NCI-H2196 treated with DMSO at 0.1 percent for 48 hours (cell line): Measurements from ENCODE around the gene PRPSAP2.
"Not testable (repeated sequence)": the region's sequence is repeated elsewhere in the genome, so short reads cannot be mapped to it uniquely, and the experiment has no call there.

Source experiments
- DNase-seq: peaks from one replicate; lab custom pipeline; 2025; ENCODE audit not compliant: unreplicated experiment; lab: John Stamatoyannopoulos, UW

The PRPSAP2 gene

GRCh38 chr17:18937981-18938691, 80.2 kb downstream of the PRPSAP2 start:
- no peak for DNase-seq

DNA sequence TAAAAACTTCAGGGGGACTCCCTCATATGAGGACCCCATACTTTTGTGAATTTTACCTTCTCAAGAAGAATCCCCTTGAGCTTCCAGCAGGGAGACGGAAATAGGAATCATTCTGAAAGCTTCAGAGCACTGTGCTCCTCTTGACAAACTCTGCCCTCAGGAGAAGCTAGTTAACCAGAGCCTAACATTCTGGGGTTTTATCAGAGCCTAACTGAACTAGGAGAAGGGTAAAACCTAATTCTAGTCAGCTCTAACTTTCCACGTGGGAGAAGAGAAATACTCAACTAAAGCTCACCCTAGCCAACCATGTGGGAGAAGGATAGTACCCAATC, 80.7 kb downstream of the PRPSAP2 start:
- DNase-seq, result no peak

- no peak for DNase-seq
Observed at GRCh38 chr17:18944646-18945045, 86.7 kb downstream of the PRPSAP2 start.

DNA sequence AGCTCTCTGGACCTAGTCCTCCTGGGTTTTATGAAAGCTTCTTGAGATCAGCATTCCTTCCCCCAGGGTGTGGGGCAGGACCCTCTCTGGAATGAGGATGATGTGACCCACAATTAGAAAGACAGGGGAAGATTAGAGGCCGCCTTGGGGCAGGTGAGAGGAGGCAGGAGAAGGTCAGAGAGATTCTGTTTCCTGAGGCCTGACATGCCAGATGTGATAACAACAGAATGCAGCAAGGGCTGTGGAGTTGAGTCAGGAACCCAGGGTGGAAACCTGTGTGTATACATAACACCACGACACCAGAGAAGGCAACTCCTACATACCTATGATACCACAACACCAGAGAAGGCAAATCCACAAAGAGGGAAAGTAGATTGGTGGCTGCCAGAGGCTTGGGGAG, 88.6 kb downstream of the PRPSAP2 start:
- DNase-seq, result no peak

- DNase-seq, result no peak
Observed at GRCh38 chr17:18947866-18948265, 89.9 kb downstream of the PRPSAP2 start.

DNA sequence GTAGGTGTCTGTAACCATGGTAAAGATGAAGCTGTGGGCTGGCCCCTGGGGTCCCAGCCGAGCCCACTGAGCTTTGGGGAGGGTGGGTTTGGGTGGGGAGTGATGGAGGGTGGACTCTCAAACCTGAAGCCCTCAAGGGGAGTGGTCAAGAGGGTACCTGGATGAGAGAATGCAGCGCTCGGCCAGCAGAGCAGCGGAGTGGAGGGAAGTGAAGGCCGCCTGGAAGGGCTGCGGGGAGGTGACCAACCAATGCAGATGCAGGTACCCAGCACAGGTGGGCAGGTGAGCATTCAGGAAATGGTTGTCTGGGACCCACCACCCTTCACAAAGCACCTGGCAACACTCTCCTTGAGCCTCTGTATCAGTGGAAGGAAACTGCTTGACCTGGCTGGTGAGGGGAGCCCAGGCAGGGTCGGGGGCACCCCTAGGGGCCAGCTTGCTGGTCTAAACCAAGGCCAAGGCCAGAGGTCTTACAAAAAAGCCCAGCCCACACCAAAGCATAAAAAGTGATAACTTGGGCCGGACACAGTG, 90.6 kb downstream of the PRPSAP2 start:
- no peak for DNase-seq

DNA sequence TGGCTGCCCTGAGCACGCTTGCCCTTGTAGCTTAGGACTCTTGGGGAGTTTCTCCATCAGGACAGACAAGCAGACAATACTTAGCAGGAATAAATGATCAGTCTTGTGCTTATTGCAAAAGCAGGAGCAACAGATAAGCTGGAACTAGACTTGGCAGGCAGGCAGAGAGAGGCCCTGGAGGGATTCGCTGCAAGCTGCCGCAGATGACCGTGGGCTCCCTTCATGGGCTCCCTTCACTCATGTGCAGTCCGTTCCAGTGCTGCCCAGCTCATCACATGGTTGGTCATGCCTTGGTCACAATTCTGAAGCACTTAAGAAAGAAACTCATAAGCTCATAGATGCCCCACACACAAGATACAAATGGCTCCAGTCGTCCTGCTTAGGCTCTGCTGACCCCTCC, 91.6 kb downstream of the PRPSAP2 start:
- no peak for DNase-seq

GRCh38 chr17:18950346-18950745, 92.4 kb downstream of the PRPSAP2 start:
- no peak for DNase-seq

DNA sequence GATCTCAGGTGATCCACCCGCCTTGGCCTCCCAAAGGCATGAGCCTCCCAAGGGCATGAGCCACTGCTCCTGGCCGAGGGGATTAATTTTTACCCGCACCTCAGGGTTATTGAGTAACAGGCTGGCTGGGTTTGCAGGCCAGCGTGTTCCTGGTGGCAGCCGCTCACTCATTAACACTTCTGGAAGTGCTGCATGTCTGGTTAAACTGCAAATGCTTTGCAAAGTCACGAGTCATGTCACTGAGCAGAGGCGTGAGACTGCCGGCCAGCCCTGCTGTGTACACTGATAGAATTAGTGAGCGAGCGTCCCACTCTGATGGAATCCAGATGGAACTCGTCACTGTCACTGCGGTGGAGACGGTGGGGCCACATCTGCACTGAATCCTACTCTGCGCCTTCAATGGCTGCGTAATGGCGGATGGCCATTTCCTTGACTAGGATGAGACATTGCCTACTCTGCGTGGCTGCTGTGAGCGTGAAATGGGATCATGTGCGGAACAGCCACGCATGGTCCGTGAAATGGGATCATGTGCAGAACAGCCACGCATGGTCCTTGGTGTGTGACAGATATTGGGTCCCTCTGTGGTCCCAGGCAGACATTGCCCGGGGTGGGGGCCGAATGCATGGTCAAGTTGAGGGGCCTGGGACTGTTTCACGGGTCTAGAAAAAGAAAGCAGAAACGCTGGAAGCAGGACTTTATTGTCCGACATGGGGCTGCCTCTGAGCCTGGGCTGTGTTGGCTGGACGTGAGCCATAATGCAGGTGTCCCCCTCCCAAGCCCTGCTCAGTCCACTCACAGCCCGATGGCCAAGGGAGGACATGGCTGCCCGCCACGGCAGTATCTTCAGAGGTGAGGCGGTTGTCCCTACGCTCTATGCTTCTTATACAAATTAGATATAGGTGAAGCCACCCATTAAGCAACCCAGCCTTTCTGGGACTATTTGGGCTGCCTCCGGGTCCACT, 93.3 kb downstream of the PRPSAP2 start:
- no peak for DNase-seq

DNA sequence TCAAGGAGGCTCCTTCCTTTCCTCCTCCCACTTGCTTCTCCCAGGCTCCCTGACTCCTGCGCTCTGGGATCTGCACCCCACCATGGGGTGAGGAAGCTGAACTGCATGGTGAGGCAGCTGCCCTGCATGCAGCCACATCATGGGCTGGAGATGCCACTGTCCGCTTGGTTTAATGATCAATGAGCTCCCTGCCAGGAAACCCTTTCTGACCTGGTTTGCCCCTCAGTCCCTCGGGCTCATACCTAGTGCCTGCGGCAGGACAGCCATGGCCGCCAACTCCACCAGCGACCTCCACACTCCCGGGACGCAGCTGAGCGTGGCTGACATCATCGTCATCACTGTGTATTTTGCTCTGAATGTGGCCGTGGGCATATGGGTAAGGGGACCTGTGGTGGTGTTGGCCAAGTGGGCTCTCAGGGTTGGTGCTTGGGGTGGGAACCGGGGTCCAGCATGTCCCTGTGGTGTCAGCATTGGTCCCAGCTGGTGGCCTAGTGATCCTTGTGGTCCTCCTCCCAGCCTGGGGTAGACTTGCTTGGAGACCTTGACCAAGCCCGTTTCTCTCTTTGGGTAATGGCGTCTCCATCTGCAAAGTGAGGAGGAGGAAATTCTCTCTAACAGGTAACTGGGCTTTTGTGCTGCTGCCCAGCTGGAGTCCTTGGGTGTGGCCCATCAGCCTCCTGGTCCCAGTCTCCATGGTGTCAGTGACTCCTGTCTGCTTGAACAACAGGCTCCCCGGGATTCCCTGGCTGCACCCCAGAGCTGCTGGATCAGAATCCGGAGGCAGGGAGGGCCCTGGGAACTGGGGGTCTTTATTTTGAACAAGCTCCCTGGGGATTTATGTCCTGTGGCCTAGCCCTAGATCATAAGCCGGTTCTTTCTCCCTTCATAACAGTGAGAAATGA, 94.3 kb downstream of the PRPSAP2 start, which contains the start of gene SLC5A10:
TSS of gene SLC5A10 (plus strand) at position 225 of the 902 bp plus-strand sequence. CDS start at position 266, 41 bp downstream.
- DNase-seq, result no peak

DNA sequence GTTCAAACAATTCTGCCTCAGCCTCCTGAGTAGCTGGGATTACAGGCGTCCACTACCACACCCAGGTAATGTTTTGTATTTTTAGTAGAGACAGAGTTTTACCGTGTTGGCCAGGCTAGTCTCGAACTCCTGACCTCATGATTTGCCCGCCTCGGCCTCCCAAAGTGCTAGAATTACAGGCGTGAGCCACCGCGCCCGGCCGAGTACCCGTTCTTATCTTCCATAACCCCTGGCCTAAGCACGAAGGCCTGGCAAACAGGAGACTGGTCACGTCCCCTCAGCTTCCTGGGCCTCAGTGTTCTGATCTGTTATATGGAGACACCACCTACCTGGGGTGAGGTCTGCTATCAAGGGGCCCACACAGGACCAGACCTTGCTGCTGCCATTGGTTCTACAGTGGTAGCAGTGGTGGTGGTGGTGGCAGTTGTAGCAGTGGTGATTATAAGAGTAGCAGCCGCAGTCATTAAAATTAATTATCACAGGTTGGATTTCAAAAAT, 95.3 kb downstream of the PRPSAP2 start:
- DNase-seq, result no peak

- no peak for DNase-seq
Observed at GRCh38 chr17:18954321-18954720, 96.4 kb downstream of the PRPSAP2 start.

- DNase-seq, result no peak
Observed at GRCh38 chr17:18955009-18955408, 97.1 kb downstream of the PRPSAP2 start.

DNA sequence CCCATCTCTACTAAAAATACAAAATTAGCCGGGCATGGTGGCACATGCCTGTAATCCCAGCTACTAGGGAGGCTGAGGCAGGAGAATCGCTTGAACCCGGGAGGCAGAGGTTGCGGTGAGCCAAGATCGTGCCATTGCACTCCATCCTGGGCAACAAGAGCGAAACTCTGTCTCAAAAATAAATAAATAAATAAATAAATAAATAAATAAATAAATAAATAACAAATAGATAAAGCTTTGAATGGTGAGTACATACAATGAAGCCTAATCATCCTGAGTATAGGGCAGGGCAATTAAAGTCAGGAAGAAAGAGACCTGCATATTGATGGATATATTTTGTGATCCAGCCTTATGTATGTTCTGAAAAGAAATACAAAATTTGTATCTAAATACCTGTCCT, 98.1 kb downstream of the PRPSAP2 start:
- DNase-seq, result not testable (repeated sequence)

GRCh38 chr17:18956581-18956980, 98.7 kb downstream of the PRPSAP2 start:
- DNase-seq, result no peak

- DNase-seq, result no peak
Observed at GRCh38 chr17:18957831-18958230, 99.9 kb downstream of the PRPSAP2 start.

DNA sequence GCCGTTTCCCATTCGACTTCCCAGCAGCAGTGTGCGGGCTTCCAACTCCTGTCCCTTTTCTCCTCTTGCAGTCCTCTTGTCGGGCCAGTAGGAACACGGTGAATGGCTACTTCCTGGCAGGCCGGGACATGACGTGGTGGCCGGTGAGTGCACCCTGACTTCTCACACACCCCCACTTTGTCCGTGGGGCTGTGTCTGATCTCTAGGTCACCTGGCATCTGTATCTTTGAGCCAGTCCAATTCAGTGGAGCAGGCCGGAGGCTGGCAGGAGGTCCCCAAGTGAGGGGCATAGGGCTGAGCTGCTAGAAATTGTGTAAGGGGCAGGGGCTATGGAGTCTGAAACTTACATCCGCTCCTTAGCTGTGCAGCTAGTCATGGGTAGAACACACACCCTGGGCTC, 100.7 kb downstream of the PRPSAP2 start:
- no peak for DNase-seq

GRCh38 chr17:18959071-18959844, 101.3 kb downstream of the PRPSAP2 start:
- DNase-seq, result no peak

GRCh38 chr17:18959845-18960240, 101.9 kb downstream of the PRPSAP2 start:
- DNase-seq, result no peak

DNA sequence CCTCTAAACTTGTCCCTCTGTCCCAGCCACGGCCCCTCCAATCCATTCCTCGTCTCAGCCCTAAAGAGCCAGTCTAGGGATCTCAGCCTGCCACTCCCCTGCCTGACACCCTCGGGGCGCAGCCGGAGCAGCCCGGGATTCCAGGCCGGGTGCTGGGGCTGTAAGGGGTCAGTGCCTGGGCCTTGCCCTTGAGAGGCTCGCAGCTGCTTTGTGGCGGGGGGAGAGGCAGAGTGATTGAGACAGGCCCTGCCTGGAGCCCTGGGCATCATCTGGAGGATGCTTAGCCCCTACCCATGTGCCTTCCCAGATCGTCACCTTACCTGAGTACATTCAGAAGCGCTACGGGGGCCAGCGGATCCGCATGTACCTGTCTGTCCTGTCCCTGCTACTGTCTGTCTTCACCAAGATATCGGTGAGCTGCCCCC, 102.3 kb downstream of the PRPSAP2 start:
- DNase-seq, result no peak
